K562 (cell line): ENCODE results near the gene ANXA10.
"Not testable (repeated sequence)": the region's sequence is repeated elsewhere in the genome, so short reads cannot be mapped to it uniquely, and the experiment has no call there.

Experiments
- ZNF143 ChIP-seq: sonication (generic); formaldehyde crosslinking; IDR thresholded peaks from 2 replicates; pipeline ENCODE4 v1.9.0; 2022; ENCODE audit warnings: mild to moderate bottlenecking, missing genetic modification reagents
- ZNF592 ChIP-seq: fragments of 450-650 bp; IDR thresholded peaks from 2 replicates; pipeline ENCODE4 v1.6.1; 2017; ENCODE audit warnings: antibody characterized with exemption, mild to moderate bottlenecking

DNA sequence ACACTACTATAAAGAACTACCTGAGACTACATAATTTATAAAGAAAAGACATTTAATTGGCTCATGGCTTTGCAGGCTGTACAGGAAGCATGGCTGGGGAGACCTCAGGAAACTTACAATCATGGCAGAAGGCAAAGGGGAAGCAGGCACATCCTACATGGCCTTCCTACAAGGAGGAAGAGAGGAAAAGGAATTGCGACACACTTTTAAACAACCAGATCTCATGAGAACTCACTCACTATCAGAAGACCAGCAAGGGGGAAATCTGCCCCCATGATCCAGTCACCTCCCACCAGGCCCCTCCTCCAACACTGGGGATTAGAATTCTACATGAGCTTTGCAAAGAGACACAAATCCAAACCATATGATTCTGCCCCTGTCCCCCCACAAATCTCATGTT, 43.5 kb downstream of the ANXA10 start:
- TF ChIP-seq ZNF592; ZNF143 (CRISPR knock-in tag): not testable (repeated sequence)
